Heart right ventricle (tissue), 16 donors: Measurements from ENCODE around the gene ZNF480. TPM values are rescaled to one million over a fixed set of nuclear protein-coding genes. Genes with fewer than 3 reads are reported as not detected.
A peak's percentile ranks its signal among the peaks of the same experiment; 100 is the strongest.

Experiments
- ATAC-seq, 8 donors: fragments of 200-7000 bp; cut with Tn5 transposase; one replicate each; pipeline ENCODE4 v1.9.1; 2020; ENCODE audit warnings: mild to moderate bottlenecking in 8 of 8, moderate library complexity in 8 of 8, moderate number of reproducible peaks in 1 of 8
- DNase-seq, 2 donors: peaks; one replicate each; pipeline ENCODE4 v3.0.0-alpha.2; 2020
- H3K27ac ChIP-seq, 10 donors: fragments of 200-600 bp; sonication (generic) in 2 of 10; one replicate each; pipeline versions ENCODE4 v1.5.0 to v1.8.0; 2020 to 2022; ENCODE audit warnings: mild to moderate bottlenecking in 3 of 10
- H3K27me3 ChIP-seq, 7 donors: fragments of 200-600 bp; one replicate each; pipeline ENCODE4 v1.8.0; 2021 to 2022; ENCODE audit warnings: mild to moderate bottlenecking in 2 of 7
- H3K36me3 ChIP-seq, 9 donors: fragments of 200-600 bp; sonication (generic) in 1 of 9; one replicate each; pipeline versions ENCODE4 v1.5.0 to v1.8.0; 2020 to 2022; ENCODE audit warnings: mild to moderate bottlenecking in 2 of 9
- H3K4me1 ChIP-seq, 9 donors: fragments of 200-600 bp; sonication (generic) in 1 of 9; one replicate each; pipeline versions ENCODE4 v1.5.0 to v1.8.0; 2020 to 2022; ENCODE audit warnings: mild to moderate bottlenecking in 4 of 9
- H3K4me3 ChIP-seq, 10 donors: fragments of 200-600 bp; sonication (generic) in 2 of 10; one replicate each; pipeline versions ENCODE4 v1.5.0 to v1.8.0; 2020 to 2022; ENCODE audit warnings: mild to moderate bottlenecking in 7 of 10, moderate library complexity in 2 of 10
- H3K9me3 ChIP-seq, 11 donors: fragments of 200-600 bp in 10 of 11; sonication (generic) in 2 of 11; one replicate each; pipeline versions ENCODE4 v1.5.0 to v1.8.0; 2013 to 2022; ENCODE audit warnings: mild to moderate bottlenecking in 2 of 11, control low read depth in 1 of 11, moderate library complexity in 1 of 11
- WGBS, 2 donors: extraction: QIAGEN DNeasy Blood & Tissue Kit; methylation state at CpG; one replicate each; pipeline ENCODE4 v1.1.7; 2013; ENCODE audit warnings: inconsistent platforms in 1 of 2; 5-methylcytosine and 5-hydroxymethylcytosine counted together
- intact Hi-C, 10 donors: fragments of 100-400 bp; cut with DNase I; formaldehyde crosslinking; loops; one replicate each; pipeline versions ENCODE4 v1.11.1 to v1.14.2; 2022
- polyA plus RNA-seq, 2 donors: library from polyadenylated mRNA; stranded (reverse); fragments of 200-250 nt; gene quantifications; one replicate each; pipeline ENCODE4 v1.2.3, GENCODE V29; 2013
- total RNA-seq, 10 donors: library from RNA; stranded (reverse); fragmentation: NEBNext Ultra II Directional in 3 of 10; extraction: Animal tissue kit (Norgen Biotek cat#: 25700) in 3 of 10; gene quantifications; one replicate each; pipeline versions ENCODE4 v1.2.1 to v1.2.4, GENCODE V29; 2021 to 2023
- TF ChIP-seq, protein P1 (sequence below), 9 donors: fragments of 200-600 bp; sonication (generic) in 2 of 9; IDR thresholded peaks; one replicate each; pipeline versions ENCODE4 v1.5.0 to v1.8.0; 2021 to 2022; ENCODE audit warnings: antibody characterized with exemption in 9 of 9, mild to moderate bottlenecking in 5 of 9, moderate library complexity in 1 of 9
- donor health status: Arrhythmogenic right ventricular cardiomyopathy.
- donor health status: ischemic (EF 13 %, LVEDD 7.1; RV severe dilation, severe dysfunction).
- donor health status: healthy with polysubstance abuse.
- donor health status: DM: no; HTN: yes; CAD: no.
- donor health status: DM: no; HTN: no; CAD: no.
- donor health status: ischemic (EF 25% LVEDD 6.9; RV normal size, moderate dysfunction).
- donor health status: ischemic (EF 25% LVEDD 5.7; RV mildly dilated, moderate dysfunction).
- donor health status: healthy.
- donor health status: DM: yes; HTN: yes; CAD: no.
- donor health status: Ischemic cardiomyopathy.
- donor health status: ischemic (EF 35%, LVEDD 5.7; RV mildly dilated, moderate dysfunction).
- donor health status: nonischemic (EF 11% LVEDD 7.7; RV severe dilation, severe dysfunction).
- donor health status: DM: yes; HTN: yes; CAD: no.
- donor health status: PGD.
- donor health status: ischemic (EF 29% LVEDD 5.4; RV normal size, mild dysfunction).
- donor health status: nonischemic (EF 23%, LVEDD 6.1; RV moderate dilation, normal function).

Gene ZNF480
- total and polyA plus RNA-seq, 12 donors, result 6.9 to 19.6 (median 13.4) TPM

DNA sequence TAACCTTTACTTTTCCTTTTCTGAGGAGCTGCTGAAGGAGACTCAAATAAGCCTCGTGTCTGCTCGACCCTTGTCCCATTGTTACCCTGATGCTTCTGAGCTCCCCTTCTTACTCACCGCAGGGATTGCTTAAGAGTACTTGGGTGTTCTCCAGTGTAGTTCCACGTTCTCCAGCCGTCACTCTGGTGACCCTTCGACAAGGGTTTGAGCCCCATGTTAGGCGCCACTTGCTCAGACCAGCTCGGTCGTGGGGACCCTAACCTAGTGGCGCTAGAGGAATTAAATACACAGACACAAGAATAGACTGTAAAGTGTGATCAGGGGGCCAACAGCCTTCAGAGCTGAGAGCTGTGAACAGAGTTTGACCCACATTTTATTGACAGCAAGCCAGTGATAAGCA lies 10.3 kb downstream of the ZNF480 start:
- Histone ChIP-seq H3K27me3 (no peaks in the 10 kb centered on the region), H3K36me3 (peaks cover 0 to 100% (median 87%) of the 10 kb centered on the region in 9 donors), H3K4me1 (no peaks in the 10 kb centered on the region), H3K9me3 (peaks cover 9 to 100% (median 80%) of the 10 kb centered on the region in 11 donors), H3K4me3 (no peak overlapping the region), H3K27ac (no peak overlapping the region)
- no peak for DNase-seq
- intact Hi-C loops, result no loop called here
- WGBS, 2 donors, result 97% methylated on average over 10 of the region's 10 CpGs
- TF ChIP-seq, protein P1, sequence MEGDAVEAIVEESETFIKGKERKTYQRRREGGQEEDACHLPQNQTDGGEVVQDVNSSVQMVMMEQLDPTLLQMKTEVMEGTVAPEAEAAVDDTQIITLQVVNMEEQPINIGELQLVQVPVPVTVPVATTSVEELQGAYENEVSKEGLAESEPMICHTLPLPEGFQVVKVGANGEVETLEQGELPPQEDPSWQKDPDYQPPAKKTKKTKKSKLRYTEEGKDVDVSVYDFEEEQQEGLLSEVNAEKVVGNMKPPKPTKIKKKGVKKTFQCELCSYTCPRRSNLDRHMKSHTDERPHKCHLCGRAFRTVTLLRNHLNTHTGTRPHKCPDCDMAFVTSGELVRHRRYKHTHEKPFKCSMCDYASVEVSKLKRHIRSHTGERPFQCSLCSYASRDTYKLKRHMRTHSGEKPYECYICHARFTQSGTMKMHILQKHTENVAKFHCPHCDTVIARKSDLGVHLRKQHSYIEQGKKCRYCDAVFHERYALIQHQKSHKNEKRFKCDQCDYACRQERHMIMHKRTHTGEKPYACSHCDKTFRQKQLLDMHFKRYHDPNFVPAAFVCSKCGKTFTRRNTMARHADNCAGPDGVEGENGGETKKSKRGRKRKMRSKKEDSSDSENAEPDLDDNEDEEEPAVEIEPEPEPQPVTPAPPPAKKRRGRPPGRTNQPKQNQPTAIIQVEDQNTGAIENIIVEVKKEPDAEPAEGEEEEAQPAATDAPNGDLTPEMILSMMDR (IDR thresholded peaks at IDR 0.05), result no peak
- ATAC-seq, result no peak

DNA sequence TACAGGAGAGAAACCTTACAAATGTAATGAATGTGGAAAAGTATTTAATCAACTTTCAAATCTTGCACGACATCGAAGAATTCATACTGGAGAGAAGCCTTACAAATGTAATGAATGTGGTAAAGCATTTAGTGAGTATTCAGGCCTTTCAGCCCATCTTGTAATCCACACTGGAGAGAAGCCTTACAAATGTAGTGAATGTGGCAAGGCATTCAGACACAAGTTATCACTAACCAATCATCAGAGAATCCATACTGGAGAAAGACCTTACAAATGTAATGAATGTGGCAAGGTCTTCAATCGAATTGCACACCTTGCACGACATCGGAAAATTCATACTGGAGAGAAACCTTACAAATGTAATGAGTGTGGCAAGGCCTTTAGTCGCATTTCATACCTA lies 25.5 kb downstream of the ZNF480 start:
- ATAC-seq (no peak), DNase-seq (no peak)
- intact Hi-C loops, result no loop called here
- H3K36me3 ChIP-seq, result peaks cover 12 to 74% (median 63%) of the 10 kb centered on the region in 9 donors
- 98 to 99% methylated on average over 6 of the region's 6 CpGs for WGBS, 2 donors
- no peak overlapping the region for H3K4me3 ChIP-seq
- H3K27ac ChIP-seq, result no peak overlapping the region
- no peaks in the 10 kb centered on the region for H3K4me1 ChIP-seq
- TF ChIP-seq, protein P1 (IDR thresholded peaks at IDR 0.05), result no peak
- no peaks in the 10 kb centered on the region for H3K27me3 ChIP-seq
- peaks cover 5 to 100% (median 99%) of the 10 kb centered on the region in 11 donors for H3K9me3 ChIP-seq

DNA sequence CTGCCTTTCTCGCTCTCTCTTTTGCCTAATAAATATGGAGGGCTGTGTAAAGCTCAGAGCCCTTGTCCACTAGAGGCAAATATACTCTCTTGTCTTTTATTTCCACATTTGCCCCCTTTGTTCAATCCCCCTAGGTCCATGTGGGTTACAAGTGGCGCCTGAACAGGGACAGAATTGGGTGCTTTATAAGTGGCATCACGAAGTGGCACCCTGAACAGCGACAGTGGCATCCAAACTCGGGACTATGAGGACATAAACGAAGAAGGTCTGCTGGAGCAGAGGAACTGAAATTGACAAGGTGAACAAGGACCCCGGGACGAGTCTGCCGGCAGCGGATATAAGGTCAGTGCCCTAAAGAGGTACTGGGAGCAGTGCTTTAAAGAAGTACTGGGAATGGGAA lies 34.8 kb downstream of the ZNF480 start:
- ATAC-seq (no peak), DNase-seq (no peak)
- Histone ChIP-seq H3K27ac (no peak overlapping the region), H3K4me3 (no peak overlapping the region), H3K27me3 (no peaks in the 10 kb centered on the region), H3K4me1 (peaks cover 0 to 8% (median 0%) of the 10 kb centered on the region in 9 donors), H3K36me3 (peaks cover 0 to 3% (median 0%) of the 10 kb centered on the region in 9 donors), H3K9me3 (peaks cover 0 to 91% (median 53%) of the 10 kb centered on the region in 11 donors)
- WGBS, 2 donors, result 87 to 93% methylated on average over 10 of the region's 10 CpGs
- TF ChIP-seq, protein P1 (IDR thresholded peaks at IDR 0.05), result no peak
- intact Hi-C loops, result no loop called here

DNA sequence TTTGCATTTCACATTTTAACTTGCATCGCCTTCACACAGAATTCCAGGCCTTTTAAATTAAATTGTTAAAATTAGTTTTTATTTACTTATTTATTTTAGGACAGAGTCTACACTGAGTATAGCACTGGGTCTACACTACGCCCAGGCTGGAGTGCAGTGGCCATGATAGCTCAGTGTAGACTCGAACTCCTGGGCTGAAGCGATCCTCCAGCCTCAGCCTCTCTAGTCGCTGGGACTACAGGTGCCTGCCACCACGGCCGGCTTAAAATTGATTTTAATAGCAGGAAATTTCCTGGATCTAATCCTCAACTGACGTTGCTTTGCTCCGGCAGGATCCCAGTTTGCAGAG lies 38.8 kb downstream of the ZNF480 start:
- 46 to 48% methylated on average over 9 of the region's 9 CpGs for WGBS, 2 donors
- H3K4me3 ChIP-seq, result peak overlapping the region; percentile 61 to 99 (median 78)
- peak in 7 of 8 donors; percentile 28 to 65 (median 49) for ATAC-seq
- peaks cover 0 to 11% (median 0%) of the 10 kb centered on the region in 9 donors for H3K36me3 ChIP-seq
- H3K27me3 ChIP-seq, result no peaks in the 10 kb centered on the region
- H3K4me1 ChIP-seq, result peaks cover 0 to 16% (median 0%) of the 10 kb centered on the region in 9 donors
- TF ChIP-seq, protein P1 (IDR thresholded peaks at IDR 0.05), result no peak
- intact Hi-C loops, result loop anchor here in 3 of 10 donors (5.0 kb wide), 1 partner anchor 38 kb away; the partner anchor contains the start of gene ZNF480 (in 3 of the 3)
- H3K9me3 ChIP-seq, result peaks cover 0 to 65% (median 31%) of the 10 kb centered on the region in 11 donors
- peak overlapping the region in 9 of 10 donors; percentile 74 to 92 (median 87) for H3K27ac ChIP-seq
- DNase-seq, result no peak
